SK-N-SH (cell line): ENCODE data around the gene ZNF550. TPM values are rescaled to one million over a fixed set of nuclear protein-coding genes. Genes with fewer than 3 reads are reported as not detected.
A peak's percentile ranks its signal among the peaks of the same experiment; 100 is the strongest.
"Not testable (repeated sequence)": the region's sequence is repeated elsewhere in the genome, so short reads cannot be mapped to it uniquely, and the experiment has no call there.

Experiments
- CTCF ChIA-PET: fragments of 300-600, 350-600 bp; formaldehyde crosslinking; extraction: SDS; loops from one replicate; lab custom pipeline; 2021; lab: Yijun Ruan, JAX
- POLR2A ChIA-PET: fragments of 350-600 bp; sonication (Branson Sonifier 250); formaldehyde crosslinking; extraction: SDS; loops from one replicate; lab custom pipeline; 2020; ENCODE audit warnings: antibody characterized with exemption, inconsistent platforms; lab: Yijun Ruan, JAX
- DNase-seq: peaks from one replicate; pipeline ENCODE4 v3.0.0; 2012
- H2AFZ ChIP-seq: fragments of 200-600 bp; sonication (generic); 2 replicates; pipeline ENCODE4 v1.8.1; 2016; ENCODE audit warnings: antibody characterized with exemption, mild to moderate bottlenecking, low read depth
- H3F3A ChIP-seq: fragments of 200-600 bp; sonication (generic); replicated peaks from 2 replicates; pipeline ENCODE3; 2016; ENCODE audit warnings: antibody characterized with exemption, mild to moderate bottlenecking; ENCODE audit not compliant: insufficient read depth
- H3K27ac ChIP-seq, 2 experiments: fragments of 200-500 bp in 1 of 2; fragments of 200-600 bp in 1 of 2; sonication (Bioruptor generic) in 1 of 2; sonication (generic), shearing (Covaris generic) in 1 of 2; 2 replicates each; pipeline versions ENCODE4 v1.5.1 to v1.6.1; 2014 to 2016; ENCODE audit warnings: low read depth in 2 of 2, inconsistent platforms in 1 of 2, low read length in 1 of 2, mild to moderate bottlenecking in 1 of 2, mixed read lengths in 1 of 2
- H3K27me3 ChIP-seq: fragments of 200-600 bp; sonication (generic), shearing (Covaris generic); 2 replicates; pipeline ENCODE4 v1.6.1; 2016; ENCODE audit warnings: mixed run types; ENCODE audit not compliant: insufficient read depth
- H3K36me3 ChIP-seq, 2 experiments: fragments of 200-500 bp in 1 of 2; fragments of 200-600 bp in 1 of 2; sonication (Bioruptor generic) in 1 of 2; sonication (generic) in 1 of 2; replicated peaks in 1 of 2; 2 replicates each; pipeline versions ENCODE3 to v1.5.1; 2014 to 2016; ENCODE audit warnings: low read length in 1 of 2, mild to moderate bottlenecking in 1 of 2; ENCODE audit not compliant: insufficient read depth in 2 of 2, control insufficient read depth in 1 of 2
- H3K4me1 ChIP-seq, 2 experiments: fragments of 200-500 bp in 1 of 2; fragments of 200-600 bp in 1 of 2; sonication (Bioruptor generic) in 1 of 2; sonication (generic), shearing (Covaris generic) in 1 of 2; 2 replicates each; pipeline versions ENCODE4 v1.5.1 to v1.6.1; 2014 to 2016; ENCODE audit warnings: low read depth in 1 of 2, low read length in 1 of 2, mixed run types in 1 of 2; ENCODE audit not compliant: insufficient read depth in 2 of 2, control insufficient read depth in 1 of 2
- H3K4me2 ChIP-seq: fragments of 200-600 bp; sonication (generic), shearing (Covaris generic); 2 replicates; pipeline ENCODE4 v1.6.1; 2017; ENCODE audit warnings: mixed run types
- H3K4me3 ChIP-seq, 2 experiments: fragments of 200-500 bp in 1 of 2; fragments of 200-600 bp in 1 of 2; sonication (Bioruptor generic) in 1 of 2; sonication (generic), shearing (Covaris generic) in 1 of 2; 2 replicates each; pipeline versions ENCODE4 v1.5.1 to v1.8.1; 2014 to 2016; ENCODE audit warnings: low read depth in 2 of 2, inconsistent platforms in 1 of 2, low read length in 1 of 2, mild to moderate bottlenecking in 1 of 2, mixed read lengths in 1 of 2, moderate library complexity in 1 of 2
- H3K79me2 ChIP-seq: fragments of 200-600 bp; sonication (generic); 2 replicates; pipeline ENCODE4 v1.8.1; 2017; ENCODE audit warnings: mild to moderate bottlenecking; ENCODE audit not compliant: insufficient read depth
- H3K9ac ChIP-seq: fragments of 200-600 bp; sonication (generic); 2 replicates; pipeline ENCODE4 v1.6.1; 2017; ENCODE audit warnings: mixed run types
- H3K9me2 ChIP-seq: fragments of 200-600 bp; sonication (generic); 2 replicates; pipeline ENCODE4 v1.6.1; 2017; ENCODE audit warnings: mixed run types
- H3K9me3 ChIP-seq: fragments of 200-600 bp; sonication (generic); 2 replicates; pipeline ENCODE4 v1.6.1; 2017; ENCODE audit warnings: mixed run types, mild to moderate bottlenecking, moderate library complexity
- H4K20me1 ChIP-seq: fragments of 200-600 bp; sonication (generic); 2 replicates; pipeline ENCODE4 v1.6.1; 2017; ENCODE audit warnings: mild to moderate bottlenecking, mixed run types; ENCODE audit not compliant: insufficient read depth
- CHD2 ChIP-seq: fragments of 150-350 bp; IDR thresholded peaks from 2 replicates; pipeline ENCODE4 v1.6.1; 2018; ENCODE audit warnings: low read length; ENCODE audit not compliant: partially characterized antibody
- ELF1 ChIP-seq: IDR thresholded peaks from 2 replicates; pipeline ENCODE4 v1.4.0; 2012
- GABPA ChIP-seq: IDR thresholded peaks from 2 replicates; pipeline ENCODE4 v1.4.0; 2012; ENCODE audit warnings: low read depth, mild to moderate bottlenecking
- GATA2 ChIP-seq: sonication (generic); formaldehyde crosslinking; IDR thresholded peaks from 2 replicates; pipeline ENCODE4 v1.5.0; 2020; ENCODE audit warnings: mild to moderate bottlenecking, missing genetic modification reagents
- POLR2AphosphoS5 ChIP-seq: IDR thresholded peaks from 2 replicates; pipeline ENCODE4 v1.6.1; 2012; ENCODE audit warnings: low read depth, low read length
- RCOR1 ChIP-seq: fragments of 150-350 bp; IDR thresholded peaks from 2 replicates; pipeline ENCODE4 v1.6.1; 2017; ENCODE audit warnings: antibody characterized with exemption, low read length
- WGBS: methylation state at CpG from one replicate; pipeline ENCODE4 v1.1.6; 2017; ENCODE audit warnings: low lambda C conversion rate; 5-methylcytosine and 5-hydroxymethylcytosine counted together
- polyA plus RNA-seq, 3 experiments: library from polyadenylated mRNA; depleted of rRNA; stranded (reverse); fragments of >200 nt; gene quantifications; 2 replicates each; pipeline ENCODE4 v1.2.3, GENCODE V29; 2012
- TF ChIP-seq, protein P1 (sequence below): fragments of 150-350 bp; IDR thresholded peaks from 2 replicates; pipeline ENCODE4 v1.6.1; 2016; ENCODE audit warnings: mild to moderate bottlenecking, low read depth, low read length

ZNF550 gene
- polyA plus RNA-seq, 1 of the 3 experiments (the other 2 are of a cell fraction) = 5.7 TPM

DNA sequence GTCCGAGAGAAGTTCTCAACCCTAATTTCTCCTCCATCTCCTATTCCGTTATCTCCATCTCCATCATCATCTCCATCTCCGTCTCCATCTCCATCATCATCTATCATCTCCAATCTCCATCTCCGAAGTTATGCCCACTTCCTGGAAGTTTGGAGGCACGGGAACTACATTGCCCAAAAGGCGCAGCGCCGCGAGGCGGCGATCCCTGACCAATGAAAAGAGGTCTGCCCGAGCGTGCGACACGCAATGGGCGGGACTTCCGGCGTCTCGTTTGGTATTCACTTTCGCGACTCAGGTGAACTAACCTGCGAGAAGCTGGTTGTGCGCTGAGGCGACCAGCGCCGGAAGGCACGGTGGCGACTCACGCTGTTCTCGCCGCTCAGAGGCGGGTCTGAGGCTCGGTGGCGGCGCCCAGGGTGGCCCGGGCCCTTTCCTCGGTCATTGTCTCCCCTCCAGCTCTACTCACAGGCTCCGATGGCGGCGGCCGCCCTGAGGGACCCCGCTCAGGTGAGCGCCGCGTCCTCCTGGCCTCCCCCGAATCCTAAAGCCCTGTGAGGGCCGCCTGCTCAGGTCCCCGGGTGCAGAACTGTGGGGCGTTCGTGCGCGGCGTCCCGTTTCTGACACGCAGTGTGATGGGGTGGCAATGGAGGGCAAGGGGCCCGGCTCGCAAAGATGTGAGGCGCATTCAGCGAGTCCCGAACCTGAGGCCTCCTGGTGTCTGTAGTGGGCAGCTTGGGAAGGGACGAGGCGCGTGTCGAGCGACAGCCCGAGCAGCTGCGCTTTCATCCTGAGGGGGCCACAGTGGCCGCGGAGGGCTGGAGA lies 72.0 kb downstream of the ZNF550 start, which contains the start of gene ZNF419:
Gene ZNF419, plus strand, starts transcription at position 274 of the 822 bp plus-strand sequence. Its CDS starts 201 bp downstream, at position 475.
- Histone ChIP-seq H3K27ac (peak within 1 kb of the TSS; percentile 27 to 62; a peak in 1 of 4 replicates), H3K4me3 (peak within 1 kb of the TSS; percentile 96 to 100), H3K36me3 (peaks cover 16 to 27% of the 10 kb centered on the region in 2 experiments), H2AFZ (peak within 1 kb of the TSS; percentile 84), H3K9ac (peak within 1 kb of the TSS; percentile 88), H3K4me2 (peak within 1 kb of the TSS; percentile 82)
- H3K9me2 ChIP-seq, POLR2A ChIA-PET, H4K20me1 ChIP-seq, H3F3A ChIP-seq, H3K4me1 ChIP-seq, H3K27me3 ChIP-seq, H3K9me3 ChIP-seq, H3K79me2 ChIP-seq: not testable (repeated sequence)
- peak; percentile 29; the same call in 1 of the 2 replicates for TF ChIP-seq GATA2 (CRISPR knock-in tag)
- peak; percentile 100 for TF ChIP-seq ELF1
- TF ChIP-seq, protein P1, sequence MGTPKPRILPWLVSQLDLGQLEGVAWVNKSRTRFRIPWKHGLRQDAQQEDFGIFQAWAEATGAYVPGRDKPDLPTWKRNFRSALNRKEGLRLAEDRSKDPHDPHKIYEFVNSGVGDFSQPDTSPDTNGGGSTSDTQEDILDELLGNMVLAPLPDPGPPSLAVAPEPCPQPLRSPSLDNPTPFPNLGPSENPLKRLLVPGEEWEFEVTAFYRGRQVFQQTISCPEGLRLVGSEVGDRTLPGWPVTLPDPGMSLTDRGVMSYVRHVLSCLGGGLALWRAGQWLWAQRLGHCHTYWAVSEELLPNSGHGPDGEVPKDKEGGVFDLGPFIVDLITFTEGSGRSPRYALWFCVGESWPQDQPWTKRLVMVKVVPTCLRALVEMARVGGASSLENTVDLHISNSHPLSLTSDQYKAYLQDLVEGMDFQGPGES = peak; percentile 61; the same call in 1 of the 2 replicates
- TF ChIP-seq GABPA = peak; percentile 90
- 0 out of 2 replicates have a peak, but pooled peaks have one; percentile 6 for TF ChIP-seq RCOR1
- peak; percentile 92 for TF ChIP-seq CHD2
- peak; percentile 60; the same call in 1 of the 2 replicates for TF ChIP-seq POLR2AphosphoS5
- 1% methylated on average over 32 of the region's 69 CpGs for WGBS
- peak; percentile 92 for DNase-seq
- CTCF ChIA-PET = interaction anchor here (0.6 to 0.9 kb wide), 2 partner anchors 9 to 15 kb away, joined by 3 read pairs; no protein-coding TSS in a partner anchor

Other genes with a start within 250 kb of the ZNF550 start
- gene ZNF543, start 239.4 kb downstream of the ZNF550 start, polyA plus RNA-seq (2012; rRNA removed) = 1.2 and 1.7 TPM in 2 replicates
- gene ZNF304, start 208.6 kb downstream of the ZNF550 start, polyA plus RNA-seq (2012; rRNA removed) = 2.5 and 3.7 TPM in 2 replicates
- gene TRAPPC2B, start 196.3 kb downstream of the ZNF550 start, polyA plus RNA-seq (2012; rRNA removed) = 21.0 and 22.2 TPM in 2 replicates
- gene ZNF547, start 196.3 kb downstream of the ZNF550 start, polyA plus RNA-seq (2012; rRNA removed) = 1.5 and 1.7 TPM in 2 replicates
- 6.8 and 7.7 TPM in 2 replicates for gene ZNF548, start 170.0 kb downstream of the ZNF550 start, polyA plus RNA-seq (2012; rRNA removed)
- 3.9 and 5.0 TPM in 2 replicates for gene ZNF17, start 148.7 kb downstream of the ZNF550 start, polyA plus RNA-seq (2012; rRNA removed)
- 12.6 and 14.9 TPM in 2 replicates for gene ZNF749, start 124.5 kb downstream of the ZNF550 start, polyA plus RNA-seq (2012; rRNA removed)
- 0.03 and 0.06 TPM in 2 replicates for gene VN1R1, start 102.7 kb downstream of the ZNF550 start, polyA plus RNA-seq (2012; rRNA removed)
- 0.99 and 1.2 TPM in 2 replicates for gene ZNF772, start 82.3 kb downstream of the ZNF550 start, polyA plus RNA-seq (2012; rRNA removed)
- gene ZNF419, start 72.1 kb downstream of the ZNF550 start, polyA plus RNA-seq (2012; rRNA removed) = 7.8 and 10.4 TPM in 2 replicates
- 6.6 and 9.0 TPM in 2 replicates for gene ZNF773, start 59.9 kb downstream of the ZNF550 start, polyA plus RNA-seq (2012; rRNA removed)
- 2.4 and 3.3 TPM in 2 replicates for gene ZNF549, start 32.5 kb downstream of the ZNF550 start, polyA plus RNA-seq (2012; rRNA removed)
- 2.0 and 2.8 TPM in 2 replicates for gene ZNF416, start 19.0 kb upstream of the ZNF550 start, polyA plus RNA-seq (2012; rRNA removed)
- gene ZIK1, start 24.3 kb upstream of the ZNF550 start, polyA plus RNA-seq (2012; rRNA removed) = 2.1 and 2.4 TPM in 2 replicates
- gene ZNF530, start 40.0 kb upstream of the ZNF550 start, polyA plus RNA-seq (2012; rRNA removed) = 4.4 and 4.6 TPM in 2 replicates
- 9.6 and 9.8 TPM in 2 replicates for gene ZNF134, start 54.4 kb upstream of the ZNF550 start, polyA plus RNA-seq (2012; rRNA removed)
- 8.6 and 10.7 TPM in 2 replicates for gene ZNF211, start 73.3 kb upstream of the ZNF550 start, polyA plus RNA-seq (2012; rRNA removed)
- gene ZSCAN4, start 109.1 kb upstream of the ZNF550 start, polyA plus RNA-seq (2012; rRNA removed) = not detected in 2 replicates
- gene ZNF551, start 122.1 kb upstream of the ZNF550 start, polyA plus RNA-seq (2012; rRNA removed) = 4.9 and 5.9 TPM in 2 replicates
- not detected in 2 replicates for gene ZNF154, start 149.3 kb upstream of the ZNF550 start, polyA plus RNA-seq (2012; rRNA removed)
- gene ZNF671, start 167.8 kb upstream of the ZNF550 start, polyA plus RNA-seq (2012; rRNA removed) = not detected in 2 replicates
- gene ZNF776, start 187.0 kb upstream of the ZNF550 start, polyA plus RNA-seq (2012; rRNA removed) = 7.5 and 10.0 TPM in 2 replicates
- gene ZNF586, start 209.8 kb upstream of the ZNF550 start, polyA plus RNA-seq (2012; rRNA removed) = 3.5 and 3.7 TPM in 2 replicates